Endothelial cell of umbilical vein (primary cell): Measurements from ENCODE around the gene IRF5. TPM values are rescaled to one million over a fixed set of nuclear protein-coding genes. Genes with fewer than 3 reads are reported as not detected.

Source experiments
- BruUV-seq: library from RNA; stranded (reverse); fragments of 400-500 nt; replicated peaks from 2 replicates; lab custom pipeline; 2021; lab: Mats Ljungman, UMichigan
- CTCF ChIA-PET: fragments of 300-600, 350-600 bp; sonication (Branson Sonifier 250); formaldehyde crosslinking; loops from one replicate; lab custom pipeline; 2021; ENCODE audit warnings: antibody characterized with exemption, inconsistent platforms; lab: Charles Lee
- POLR2A ChIA-PET: fragments of 300-600, 350-600 bp; sonication (Branson Sonifier 250); formaldehyde crosslinking; loops from one replicate; lab custom pipeline; 2021; ENCODE audit warnings: antibody characterized with exemption, inconsistent platforms; lab: Charles Lee
- DNase-seq: peaks from one replicate; pipeline ENCODE4 v3.0.0-alpha.2; 2011; ENCODE audit warnings: low read depth, low spot score
- FAIRE-seq: peaks from 2 replicates; lab custom pipeline; 2011; peaks lifted over from hg19 to GRCh38; lab: Jason Lieb, UNC
- H2AFZ ChIP-seq: 2 replicates; pipeline ENCODE4 v1.6.0; 2012; ENCODE audit warnings: low read depth, low read length, control low read depth, inconsistent platforms
- H3K27ac ChIP-seq: 2 replicates; pipeline ENCODE4 v1.5.1; 2011; ENCODE audit warnings: low read depth, mild to moderate bottlenecking, control low read depth, low read length, moderate library complexity; ENCODE audit not compliant: insufficient read depth
- H3K27me3 ChIP-seq, 2 experiments: 2 replicates each; pipeline versions ENCODE4 v1.6.0 to v1.6.1; 2011; ENCODE audit warnings: low read length in 2 of 2, mixed read lengths in 1 of 2; ENCODE audit not compliant: control insufficient read depth in 2 of 2, insufficient read depth in 2 of 2
- H3K36me3 ChIP-seq, 2 experiments: 2 replicates in 1 of 2; 3 replicates in 1 of 2; pipeline ENCODE4 v1.5.1; 2011; ENCODE audit warnings: low read length in 2 of 2, mild to moderate bottlenecking in 1 of 2, moderate library complexity in 1 of 2; ENCODE audit not compliant: control insufficient read depth in 2 of 2, insufficient read depth in 2 of 2; ENCODE audit errors: extremely low read depth in 1 of 2
- H3K4me1 ChIP-seq: 3 replicates; pipeline ENCODE4 v1.5.1; 2011; ENCODE audit warnings: mild to moderate bottlenecking, low read length; ENCODE audit not compliant: control insufficient read depth, insufficient read depth; ENCODE audit errors: extremely low read depth
- H3K4me2 ChIP-seq: 2 replicates; pipeline ENCODE4 v1.6.1; 2011; ENCODE audit warnings: low read length, control low read depth, mixed read lengths; ENCODE audit not compliant: insufficient read depth
- H3K4me3 ChIP-seq, 3 experiments: fragments of 200-600 bp in 1 of 3; sonication (generic), shearing (Covaris generic) in 1 of 3; replicated peaks in 1 of 3; 2 replicates each; pipeline ENCODE4 v1.5.1; 2011 to 2016; ENCODE audit warnings: control low read depth in 3 of 3, low read length in 3 of 3, mild to moderate bottlenecking in 2 of 3, inconsistent platforms in 1 of 3, low read depth in 1 of 3, moderate library complexity in 1 of 3; ENCODE audit not compliant: insufficient read depth in 1 of 3
- H3K79me2 ChIP-seq: 2 replicates; pipeline ENCODE4 v1.6.0; 2012; ENCODE audit warnings: low read length, inconsistent platforms; ENCODE audit not compliant: control insufficient read depth, insufficient read depth
- H3K9ac ChIP-seq: replicated peaks from 2 replicates; pipeline ENCODE3; 2011; ENCODE audit warnings: low read length, control low read depth; ENCODE audit not compliant: insufficient read depth; ENCODE audit errors: extremely low read depth
- H3K9me1 ChIP-seq: replicated peaks from 3 replicates; pipeline ENCODE4 v1.6.0; 2011; ENCODE audit warnings: mild to moderate bottlenecking, low read length; ENCODE audit not compliant: control insufficient read depth, insufficient read depth; ENCODE audit errors: extremely low read depth
- H3K9me3 ChIP-seq: replicated peaks from 2 replicates; pipeline ENCODE4 v1.5.1; 2012; ENCODE audit warnings: low read length, inconsistent platforms; ENCODE audit not compliant: control insufficient read depth, insufficient read depth
- H4K20me1 ChIP-seq: replicated peaks from 2 replicates; pipeline ENCODE3; 2011; ENCODE audit warnings: mild to moderate bottlenecking, low read length; ENCODE audit not compliant: control insufficient read depth, insufficient read depth; ENCODE audit errors: extremely low read depth
- CTCF ChIP-seq, 2 donors: IDR thresholded peaks; 1 replicate in 1 of 2; 2 replicates in 1 of 2; pipeline ENCODE4 v1.5.1; 2011; ENCODE audit warnings: low read length in 2 of 2, mild to moderate bottlenecking in 2 of 2, moderate library complexity in 2 of 2, control low read depth in 1 of 2, inconsistent platforms in 1 of 2, low read depth in 1 of 2; ENCODE audit not compliant: insufficient read depth in 1 of 2; ENCODE audit errors: extremely low read depth in 1 of 2
- EZH2 ChIP-seq: IDR thresholded peaks from 2 replicates; pipeline ENCODE4 v1.6.1; 2012; ENCODE audit warnings: borderline replicate concordance, low read depth, mild to moderate bottlenecking, moderate library complexity, low read length, inconsistent platforms; ENCODE audit not compliant: severe bottlenecking
- FOS ChIP-seq: IDR thresholded peaks from 2 replicates; pipeline ENCODE4 v1.6.1; 2011; ENCODE audit warnings: mild to moderate bottlenecking, low read length, moderate library complexity, borderline replicate concordance; ENCODE audit not compliant: insufficient read depth
- JUN ChIP-seq: IDR thresholded peaks from 2 replicates; pipeline ENCODE4 v1.6.1; 2011; ENCODE audit warnings: borderline replicate concordance, low read depth; ENCODE audit not compliant: insufficient read length, insufficient read depth
- MAX ChIP-seq: IDR thresholded peaks from 2 replicates; pipeline ENCODE4 v1.6.1; 2011; ENCODE audit not compliant: insufficient read depth, insufficient read length
- MYC ChIP-seq: IDR thresholded peaks from one replicate; pipeline ENCODE4 v1.6.1; 2011; ENCODE audit warnings: mild to moderate bottlenecking, low read depth, low read length
- POLR2A ChIP-seq: IDR thresholded peaks from 2 replicates; pipeline ENCODE4 v1.6.1; 2012; ENCODE audit warnings: low read depth, mild to moderate bottlenecking, control low read depth, low read length
- POLR2AphosphoS5 ChIP-seq: IDR thresholded peaks from 2 replicates; pipeline ENCODE4 v1.6.1; 2012; ENCODE audit warnings: low read depth, mild to moderate bottlenecking, control low read depth, low read length, moderate library complexity; ENCODE audit not compliant: insufficient read depth
- dilution Hi-C: fragments of 300-500 bp; cut with MboI; formaldehyde crosslinking; loops from one replicate; pipeline ENCODE4 v1.15.0; 2019; ENCODE audit warnings: low sequenced_read_pairs; ENCODE audit not compliant: extremely low pct_ligation_motif_present
- intact Hi-C: fragments of 100-400 bp; cut with micrococcal nuclease; formaldehyde crosslinking; loops from one replicate; pipeline ENCODE4 v1.10.0; 2022
- polyA plus RNA-seq, 4 experiments: library from polyadenylated mRNA; depleted of rRNA in 3 of 4; stranded (reverse) in 3 of 4; unstranded in 1 of 4; fragments of >200 nt; gene quantifications; 2 replicates each; pipeline versions ENCODE4 v1.2.1 to v1.2.3, GENCODE V29; 2011 to 2012; ENCODE audit warnings: missing spikeins in 1 of 4
- total RNA-seq: library from RNA; stranded (reverse); gene quantifications from 2 replicates; pipeline ENCODE4 v1.2.3, GENCODE V29; 2021

IRF5 gene
- total and polyA plus RNA-seq, 2 donors (not counting 3 experiments of a cell fraction or from before 2014, with no cell fraction given), result 0.31 to 0.36 TPM

- Histone ChIP-seq H4K20me1 (no peaks in the 10 kb centered on the region), H3K27me3 (peaks cover 0 to 3% of the 10 kb centered on the region in 2 experiments), H3K9me3 (no peaks in the 10 kb centered on the region), H3K9ac (no peak overlapping the region), H3K4me2 (no peak overlapping the region), H3K9me1 (no peaks in the 10 kb centered on the region), H3K27ac (no peak overlapping the region), H2AFZ (no peak overlapping the region), H3K36me3 (no peaks in the 10 kb centered on the region), H3K4me1 (no peaks in the 10 kb centered on the region), H3K79me2 (no peaks in the 10 kb centered on the region), H3K4me3 (no peak overlapping the region)
- POLR2A ChIA-PET, result no interaction called here
- DNase-seq, result no peak
- dilution Hi-C loops, result no loop called here
- TF ChIP-seq POLR2AphosphoS5 (no peak), EZH2 (no peak), CTCF (IDR thresholded peaks at IDR 0.05; ENCODE audit: extremely low read depth in 1 of 2, insufficient read depth in 1 of 2, low read depth in 1 of 2, low read length in 2 of 2) (no peak), JUN (no peak), FOS (no peak), MAX (no peak), MYC (no peak), POLR2A (no peak)
- intact Hi-C loops, result no loop called here
- no TSS peak for BruUV-seq
- no peak for FAIRE-seq
- CTCF ChIA-PET, result no interaction called here
Observed at GRCh38 chr7:128931190-128931798, 6.4 kb upstream of the IRF5 start.
